Liver (tissue), 3 donors: ENCODE measurements around the gene EIF2B2.

ENCODE experiments used
- EGR1 ChIP-seq, 2 donors: IDR thresholded peaks; 2 replicates each; pipeline ENCODE4 v1.6.1; 2016 to 2018; ENCODE audit warnings: antibody characterized with exemption in 2 of 2, low read depth in 2 of 2
- HNF4A ChIP-seq, 2 donors: conservative IDR thresholded peaks; 2 replicates each; pipeline ENCODE4 v1.6.1; 2016; ENCODE audit warnings: antibody characterized with exemption in 2 of 2, mild to moderate bottlenecking in 2 of 2
- HNF4G ChIP-seq: IDR thresholded peaks from 2 replicates; pipeline ENCODE4 v1.6.1; 2016; ENCODE audit warnings: antibody characterized with exemption
- JUND ChIP-seq, 2 donors: IDR thresholded peaks; 2 replicates each; pipeline ENCODE4 v1.6.1; 2016; ENCODE audit warnings: antibody characterized with exemption in 2 of 2
- MAX ChIP-seq: IDR thresholded peaks from 2 replicates; pipeline ENCODE4 v1.6.1; 2016; ENCODE audit warnings: antibody characterized with exemption
- NR2F2 ChIP-seq: IDR thresholded peaks from 2 replicates; pipeline ENCODE4 v1.6.1; 2016; ENCODE audit warnings: antibody characterized with exemption
- RAD21 ChIP-seq, 2 donors: IDR thresholded peaks; 2 replicates each; pipeline ENCODE4 v1.6.1; 2016; ENCODE audit warnings: antibody characterized with exemption in 2 of 2, mild to moderate bottlenecking in 2 of 2
- REST ChIP-seq: IDR thresholded peaks from 2 replicates; pipeline ENCODE4 v1.6.1; 2016; ENCODE audit warnings: antibody characterized with exemption, mild to moderate bottlenecking
- SP1 ChIP-seq: IDR thresholded peaks from 2 replicates; pipeline ENCODE4 v1.6.1; 2018; ENCODE audit warnings: antibody characterized with exemption, mild to moderate bottlenecking
- TAF1 ChIP-seq: conservative IDR thresholded peaks from 2 replicates; pipeline ENCODE4 v1.6.1; 2016; ENCODE audit warnings: antibody characterized with exemption, mild to moderate bottlenecking
- YY1 ChIP-seq: IDR thresholded peaks from 2 replicates; pipeline ENCODE4 v1.6.1; 2016; ENCODE audit warnings: antibody characterized with exemption, mild to moderate bottlenecking
- ZBTB33 ChIP-seq: IDR thresholded peaks from 2 replicates; pipeline ENCODE4 v1.6.1; 2016; ENCODE audit warnings: antibody characterized with exemption
- TF ChIP-seq, protein P1 (sequence below): fragments of 150-350 bp; IDR thresholded peaks from 2 replicates; pipeline ENCODE4 v1.5.1; 2017; ENCODE audit warnings: improper control_type of control experiment, low read depth, low read length; ENCODE audit not compliant: missing input control
- TF ChIP-seq, protein P2 (sequence below): IDR thresholded peaks from 2 replicates; pipeline ENCODE4 v1.6.1; 2016; ENCODE audit warnings: antibody characterized with exemption
- donor health status: healthy.
- donor health status: healthy.

GRCh38 chr14:75049136-75049535, 46.4 kb downstream of the EIF2B2 start:
- TF ChIP-seq, protein P1, sequence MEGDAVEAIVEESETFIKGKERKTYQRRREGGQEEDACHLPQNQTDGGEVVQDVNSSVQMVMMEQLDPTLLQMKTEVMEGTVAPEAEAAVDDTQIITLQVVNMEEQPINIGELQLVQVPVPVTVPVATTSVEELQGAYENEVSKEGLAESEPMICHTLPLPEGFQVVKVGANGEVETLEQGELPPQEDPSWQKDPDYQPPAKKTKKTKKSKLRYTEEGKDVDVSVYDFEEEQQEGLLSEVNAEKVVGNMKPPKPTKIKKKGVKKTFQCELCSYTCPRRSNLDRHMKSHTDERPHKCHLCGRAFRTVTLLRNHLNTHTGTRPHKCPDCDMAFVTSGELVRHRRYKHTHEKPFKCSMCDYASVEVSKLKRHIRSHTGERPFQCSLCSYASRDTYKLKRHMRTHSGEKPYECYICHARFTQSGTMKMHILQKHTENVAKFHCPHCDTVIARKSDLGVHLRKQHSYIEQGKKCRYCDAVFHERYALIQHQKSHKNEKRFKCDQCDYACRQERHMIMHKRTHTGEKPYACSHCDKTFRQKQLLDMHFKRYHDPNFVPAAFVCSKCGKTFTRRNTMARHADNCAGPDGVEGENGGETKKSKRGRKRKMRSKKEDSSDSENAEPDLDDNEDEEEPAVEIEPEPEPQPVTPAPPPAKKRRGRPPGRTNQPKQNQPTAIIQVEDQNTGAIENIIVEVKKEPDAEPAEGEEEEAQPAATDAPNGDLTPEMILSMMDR, result no peak
- TF ChIP-seq TAF1 (no peak), JUND (IDR thresholded peaks at IDR 0.05) (no peak), YY1 (no peak), MAX (no peak), RAD21 (IDR thresholded peaks at IDR 0.05) (no peak), SP1 (no peak), EGR1 (IDR thresholded peaks at IDR 0.05; ENCODE audit: low read depth in 2 of 2) (no peak), NR2F2 (no peak), HNF4A (conservative IDR thresholded peaks at IDR 0.05) (no peak), ZBTB33 (no peak), REST (no peak), HNF4G (no peak)
- TF ChIP-seq, protein P2, sequence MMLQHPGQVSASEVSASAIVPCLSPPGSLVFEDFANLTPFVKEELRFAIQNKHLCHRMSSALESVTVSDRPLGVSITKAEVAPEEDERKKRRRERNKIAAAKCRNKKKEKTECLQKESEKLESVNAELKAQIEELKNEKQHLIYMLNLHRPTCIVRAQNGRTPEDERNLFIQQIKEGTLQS, result no peak
